GM21447 (cell line): ENCODE data around the gene TBC1D4.
"Not testable (repeated sequence)": the region's sequence is repeated elsewhere in the genome, so short reads cannot be mapped to it uniquely, and the experiment has no call there.

Source experiments
- ATAC-seq: cut with Tn5 transposase; IDR thresholded peaks from one replicate; pipeline ENCODE4 v1.9.1; 2021; ENCODE audit not compliant: unreplicated experiment

Gene TBC1D4

GRCh38 chr13:75329723-75330122 lies 152.2 kb downstream of the TBC1D4 start:
- no peak for ATAC-seq

- no peak for ATAC-seq
Measured at GRCh38 chr13:75329097-75329496, 152.9 kb downstream of the TBC1D4 start.

- peak; percentile 7 for ATAC-seq
Measured at GRCh38 chr13:75327135-75327510, 154.8 kb downstream of the TBC1D4 start.

- ATAC-seq: peak; percentile 91
Measured at GRCh38 chr13:75326173-75327134, 155.5 kb downstream of the TBC1D4 start.

GRCh38 chr13:75325711-75326110 lies 156.3 kb downstream of the TBC1D4 start:
- no peak for ATAC-seq

- ATAC-seq: no peak
Measured at GRCh38 chr13:75324413-75324940, 157.5 kb downstream of the TBC1D4 start.

- ATAC-seq: no peak
Measured at GRCh38 chr13:75321084-75321483, 160.9 kb downstream of the TBC1D4 start.

GRCh38 chr13:75319254-75319653 lies 162.7 kb downstream of the TBC1D4 start:
- no peak for ATAC-seq

GRCh38 chr13:75318138-75318833 lies 163.7 kb downstream of the TBC1D4 start:
- no peak for ATAC-seq

- ATAC-seq: no peak
Measured at GRCh38 chr13:75316427-75316826, 165.5 kb downstream of the TBC1D4 start.

- peak; percentile 55 for ATAC-seq
Measured at GRCh38 chr13:75312884-75313520, 169.0 kb downstream of the TBC1D4 start.

- peak; percentile 41 for ATAC-seq
Measured at GRCh38 chr13:75309981-75310580, 171.9 kb downstream of the TBC1D4 start.

- ATAC-seq: peak; percentile 54
Measured at GRCh38 chr13:75308222-75308621, 173.7 kb downstream of the TBC1D4 start.

GRCh38 chr13:75307370-75307949 lies 174.5 kb downstream of the TBC1D4 start:
- no peak for ATAC-seq

- not testable (repeated sequence) for ATAC-seq
Measured at GRCh38 chr13:75306967-75307366, 175.0 kb downstream of the TBC1D4 start.

GRCh38 chr13:75305059-75305458 lies 176.9 kb downstream of the TBC1D4 start:
- ATAC-seq: no peak

GRCh38 chr13:75303263-75303662 lies 178.7 kb downstream of the TBC1D4 start:
- no peak for ATAC-seq

- ATAC-seq: no peak
Measured at GRCh38 chr13:75302071-75302698, 179.8 kb downstream of the TBC1D4 start.

GRCh38 chr13:75299913-75300862 lies 181.8 kb downstream of the TBC1D4 start:
- peak; percentile 75 for ATAC-seq
